Left ventricle myocardium inferior (tissue), 1 donor: ENCODE measurements around the gene CLSTN1. TPM values are rescaled to one million over a fixed set of nuclear protein-coding genes. Genes with fewer than 3 reads are reported as not detected.
A peak's percentile ranks its signal among the peaks of the same experiment; 100 is the strongest.

Experiments
- DNase-seq: peaks from one replicate; pipeline ENCODE4 v3.0.0-alpha.2; 2020
- H3K27ac ChIP-seq: fragments of 200-600 bp; replicated peaks from 2 replicates; pipeline ENCODE4 v1.8.0; 2021
- H3K27me3 ChIP-seq: fragments of 200-600 bp; 2 replicates; pipeline ENCODE4 v1.8.0; 2021; ENCODE audit warnings: low read depth
- H3K36me3 ChIP-seq: fragments of 200-600 bp; 2 replicates; pipeline ENCODE4 v1.8.0; 2021
- H3K4me1 ChIP-seq: fragments of 200-600 bp; 2 replicates; pipeline ENCODE4 v1.8.0; 2021
- H3K4me3 ChIP-seq: fragments of 200-600 bp; 2 replicates; pipeline ENCODE4 v1.8.0; 2021; ENCODE audit warnings: mild to moderate bottlenecking, moderate library complexity
- H3K9me3 ChIP-seq: fragments of 200-600 bp; replicated peaks from 2 replicates; pipeline ENCODE4 v1.8.0; 2021
- CTCF ChIP-seq: fragments of 200-600 bp; IDR thresholded peaks from 2 replicates; pipeline ENCODE4 v1.8.0; 2021; ENCODE audit warnings: antibody characterized with exemption, mild to moderate bottlenecking, borderline replicate concordance
- intact Hi-C: fragments of 100-400 bp; cut with micrococcal nuclease; formaldehyde crosslinking; loops from one replicate; pipeline ENCODE4 v1.11.0; 2022
- total RNA-seq: library from RNA; stranded (reverse); fragmentation: NEBNext Ultra II Directional; extraction: Animal tissue kit (Norgen Biotek cat#: 25700); gene quantifications from one replicate; pipeline ENCODE4 v1.2.1, GENCODE V29; 2021
- donor health status: DM: no; HTN: yes; CAD: no; lungs with severe emphysema.

Gene CLSTN1
- total RNA-seq, 1 donor from 2014 or later = 63.5 TPM

DNA sequence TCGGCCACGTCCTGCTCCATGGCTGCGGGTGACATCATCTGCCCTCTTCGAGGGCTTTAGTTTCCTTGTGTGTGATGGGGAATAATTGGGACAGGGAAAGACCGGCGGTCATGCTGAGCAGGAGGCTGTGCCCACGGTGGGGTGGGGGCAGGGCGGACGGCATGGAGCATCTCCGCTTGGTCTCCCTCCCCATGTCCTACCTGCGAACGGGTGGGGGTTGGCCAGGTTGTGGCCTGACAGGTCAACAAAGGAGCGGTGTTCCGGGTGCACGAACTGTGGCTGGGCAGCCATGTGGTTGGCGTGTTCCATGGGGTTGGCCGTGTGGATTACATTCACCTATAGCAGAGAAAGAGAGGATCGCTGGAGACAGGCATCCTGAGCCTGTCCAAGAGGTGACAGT lies 92.2 kb downstream of the CLSTN1 start:
- no peaks in the 10 kb centered on the region for H3K9me3 ChIP-seq
- DNase-seq = no peak
- H3K36me3 ChIP-seq = peaks cover 86% of the 10 kb centered on the region
- no peaks in the 10 kb centered on the region for H3K4me1 ChIP-seq
- no peak overlapping the region for H3K4me3 ChIP-seq
- no peak overlapping the region for H3K27ac ChIP-seq
- no peak for TF ChIP-seq CTCF
- intact Hi-C loops = no loop called here
- H3K27me3 ChIP-seq = no peaks in the 10 kb centered on the region

DNA sequence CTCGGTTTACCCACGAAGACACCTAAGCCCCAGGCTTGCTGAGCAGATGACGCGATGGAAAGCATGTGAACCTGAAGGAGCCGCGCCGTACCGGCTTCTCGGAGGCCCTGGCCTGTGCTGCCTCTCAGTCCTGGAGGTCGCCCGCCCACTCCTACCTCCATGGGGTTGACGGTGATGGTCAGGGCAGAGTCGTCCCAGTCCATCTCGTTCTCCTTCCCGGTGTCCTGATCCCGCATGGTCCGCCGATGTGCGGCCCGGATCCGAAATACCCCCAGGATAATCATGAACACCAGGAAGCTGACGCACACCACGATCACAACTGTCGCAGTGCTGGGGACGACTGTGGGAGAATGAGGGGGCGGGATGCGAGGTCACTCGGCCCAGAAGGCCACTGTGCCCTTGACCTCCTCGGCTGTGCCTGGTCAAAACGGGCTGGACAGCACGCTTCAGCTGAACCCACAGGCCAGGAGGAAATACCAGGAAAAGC lies 92.7 kb downstream of the CLSTN1 start:
- intact Hi-C loops = no loop called here
- no peak overlapping the region for H3K4me3 ChIP-seq
- H3K27me3 ChIP-seq = no peaks in the 10 kb centered on the region
- DNase-seq = no peak
- TF ChIP-seq CTCF = no peak
- H3K27ac ChIP-seq = no peak overlapping the region
- H3K9me3 ChIP-seq = no peaks in the 10 kb centered on the region
- H3K4me1 ChIP-seq = no peaks in the 10 kb centered on the region
- peaks cover 81% of the 10 kb centered on the region for H3K36me3 ChIP-seq

DNA sequence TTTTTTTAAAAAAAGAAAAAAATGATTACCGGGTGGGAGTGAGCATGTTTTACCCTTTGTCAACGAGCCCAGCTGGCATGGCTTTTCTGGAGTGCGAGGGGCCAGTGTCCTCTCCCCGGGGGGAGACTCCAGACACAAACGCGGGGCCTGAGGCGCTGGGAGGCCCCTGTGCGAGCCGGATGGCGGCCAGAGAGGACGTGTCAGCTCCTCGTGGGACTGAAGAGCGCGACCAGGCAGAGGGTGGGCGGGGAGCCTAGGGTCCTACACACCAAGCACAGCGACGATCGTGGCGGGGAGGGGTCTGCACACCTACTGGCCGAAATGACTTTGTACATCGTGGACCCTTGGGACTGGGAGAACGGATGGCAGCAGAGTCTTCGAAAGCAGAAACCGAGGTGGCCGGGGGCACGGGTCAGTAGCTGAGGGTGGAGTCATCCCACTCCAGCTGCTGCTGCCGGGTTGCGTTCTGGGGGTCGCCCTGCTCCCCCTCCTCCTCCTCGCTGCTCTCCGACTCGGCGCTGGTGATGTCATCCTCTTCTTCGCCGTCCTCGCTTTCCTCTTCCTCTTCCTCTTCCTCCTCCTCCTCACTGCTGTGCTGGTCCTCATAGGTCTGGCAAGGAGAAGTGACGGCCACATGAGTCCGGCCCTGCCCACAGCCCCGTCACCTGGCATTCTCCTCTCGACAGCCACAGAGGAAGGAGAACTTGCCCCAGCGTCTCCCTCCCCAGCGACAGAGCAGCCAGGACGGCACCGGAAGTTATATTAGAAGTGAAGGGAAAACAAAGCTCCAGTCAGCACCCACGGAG lies 93.5 kb downstream of the CLSTN1 start:
- no peak for TF ChIP-seq CTCF
- Histone ChIP-seq H3K4me1 (no peaks in the 10 kb centered on the region), H3K27ac (no peak overlapping the region), H3K36me3 (peaks cover 73% of the 10 kb centered on the region), H3K9me3 (no peaks in the 10 kb centered on the region), H3K4me3 (no peak overlapping the region), H3K27me3 (no peaks in the 10 kb centered on the region)
- intact Hi-C loops = no loop called here
- peak; percentile 56 for DNase-seq

DNA sequence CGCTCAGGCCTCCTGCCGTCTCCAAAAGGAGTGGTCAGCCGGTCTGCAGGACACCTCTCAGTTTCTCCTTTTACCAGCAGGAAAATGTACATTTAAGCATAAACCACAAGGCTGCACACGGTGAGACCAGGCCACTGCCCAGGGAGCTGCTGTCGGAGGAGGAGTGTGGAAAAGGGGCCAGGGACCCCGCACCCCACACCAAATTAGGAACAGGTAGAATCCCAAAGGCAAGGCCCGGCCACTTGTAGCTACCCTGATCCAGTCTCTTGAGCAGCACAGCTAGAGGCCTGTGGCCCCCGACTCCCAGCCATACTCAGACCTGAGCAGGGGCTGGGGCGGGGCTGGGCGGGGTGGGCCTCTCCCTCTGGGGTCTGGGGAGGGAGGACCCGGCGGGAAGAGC lies 94.2 kb downstream of the CLSTN1 start:
- Histone ChIP-seq H3K4me1 (no peaks in the 10 kb centered on the region), H3K9me3 (no peaks in the 10 kb centered on the region), H3K4me3 (no peak overlapping the region), H3K36me3 (peaks cover 66% of the 10 kb centered on the region), H3K27ac (no peak overlapping the region), H3K27me3 (no peaks in the 10 kb centered on the region)
- intact Hi-C loops = loop anchor here (10.0 kb wide), 1 partner anchor 135 kb away; no protein-coding TSS in a partner anchor
- TF ChIP-seq CTCF = no peak
- no peak for DNase-seq

DNA sequence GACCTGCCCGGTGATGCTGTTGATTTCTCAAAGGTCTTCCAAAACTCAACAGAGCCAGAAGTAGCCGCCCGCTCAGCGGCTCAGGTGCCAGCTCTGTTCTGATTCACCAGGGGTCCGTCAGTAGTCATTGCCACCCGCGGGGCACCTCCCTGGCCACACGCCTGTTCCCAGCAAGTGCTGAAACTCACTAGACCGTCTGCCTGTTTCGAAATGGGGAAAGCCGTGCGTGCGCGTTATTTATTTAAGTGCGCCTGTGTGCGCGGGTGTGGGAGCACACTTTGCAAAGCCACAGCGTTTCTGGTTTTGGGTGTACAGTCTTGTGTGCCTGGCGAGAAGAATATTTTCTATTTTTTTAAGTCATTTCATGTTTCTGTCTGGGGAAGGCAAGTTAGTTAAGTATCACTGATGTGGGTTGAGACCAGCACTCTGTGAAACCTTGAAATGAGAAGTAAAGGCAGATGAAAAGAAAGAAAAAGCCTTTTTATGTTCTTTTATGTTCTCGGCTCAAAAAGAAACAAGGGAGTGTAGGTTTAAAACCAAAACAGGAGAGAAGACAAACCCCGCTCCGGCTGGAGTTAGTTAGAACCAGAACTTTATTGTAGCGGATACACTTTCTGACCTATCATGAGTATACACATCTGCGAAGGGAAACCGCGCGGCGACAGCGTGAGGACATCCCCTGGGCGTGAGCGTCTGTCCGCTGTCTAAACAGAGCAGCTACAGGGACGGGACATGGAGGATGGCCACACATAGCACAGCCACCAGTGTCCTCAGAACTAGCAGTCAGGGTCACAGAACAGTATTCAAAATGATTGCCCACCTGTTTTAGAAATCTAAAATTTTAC lies 95.1 kb downstream of the CLSTN1 start:
- H3K4me1 ChIP-seq = no peaks in the 10 kb centered on the region
- peaks cover 3% of the 10 kb centered on the region for H3K9me3 ChIP-seq
- TF ChIP-seq CTCF = no peak
- no peak overlapping the region for H3K27ac ChIP-seq
- no peak for DNase-seq
- H3K36me3 ChIP-seq = peaks cover 60% of the 10 kb centered on the region
- no peak overlapping the region for H3K4me3 ChIP-seq
- intact Hi-C loops = loop anchor here (10.0 kb wide), 1 partner anchor 136 kb away; no protein-coding TSS in a partner anchor
- H3K27me3 ChIP-seq = no peaks in the 10 kb centered on the region
